IPS DF 6.9 (cell line): ENCODE data around the gene RAD51B.
A peak's percentile ranks its signal among the peaks of the same experiment; 100 is the strongest.

Experiments
- DNase-seq: peaks from one replicate; pipeline ENCODE4 v3.0.0-alpha.2; 2013; ENCODE audit warnings: low read depth, low spot score
- H3K27ac ChIP-seq: one replicate; pipeline ENCODE4 v1.5.1; 2013; ENCODE audit warnings: low read length, control low read depth
- H3K27me3 ChIP-seq: 2 replicates; pipeline ENCODE4 v1.6.1; 2013; ENCODE audit warnings: mild to moderate bottlenecking, low read length; ENCODE audit not compliant: control insufficient read depth, insufficient read depth
- H3K36me3 ChIP-seq: 2 replicates; pipeline ENCODE4 v1.6.1; 2013; ENCODE audit warnings: low read length; ENCODE audit not compliant: control insufficient read depth, insufficient read depth
- H3K4me1 ChIP-seq: 2 replicates; pipeline ENCODE4 v1.6.1; 2013; ENCODE audit warnings: low read length; ENCODE audit not compliant: control insufficient read depth, insufficient read depth
- H3K4me3 ChIP-seq: 2 replicates; pipeline ENCODE4 v1.5.1; 2013; ENCODE audit warnings: mild to moderate bottlenecking, low read length
- H3K9me3 ChIP-seq: 2 replicates; pipeline ENCODE4 v1.6.1; 2013; ENCODE audit warnings: low read length, inconsistent platforms; ENCODE audit not compliant: control insufficient read depth, insufficient read depth
- WGBS: extraction: QIAGEN DNeasy Blood & Tissue Kit; methylation state at CpG from one replicate; pipeline ENCODE4 v1.1.7; 2013; ENCODE audit warnings: mixed read lengths, missing lambda C conversion rate; ENCODE audit not compliant: insufficient read length, insufficient coverage; 5-methylcytosine and 5-hydroxymethylcytosine counted together

The RAD51B gene

GRCh38 chr14:68462683-68463082, 643.1 kb downstream of the RAD51B start:
- Histone ChIP-seq H3K27ac (no peak overlapping the region), H3K4me3 (no peak overlapping the region), H3K27me3 (no peaks in the 10 kb centered on the region), H3K9me3 (no peaks in the 10 kb centered on the region), H3K36me3 (no peaks in the 10 kb centered on the region), H3K4me1 (peaks cover 8% of the 10 kb centered on the region; the same call in 1 of the 2 replicates)
- no peak for DNase-seq
- WGBS = no CpG with 5 or more reads among the region's 1 CpG

GRCh38 chr14:68463299-68463698, 643.7 kb downstream of the RAD51B start:
- no peaks in the 10 kb centered on the region for H3K36me3 ChIP-seq

GRCh38 chr14:68463705-68464374, 644.3 kb downstream of the RAD51B start:
- H3K4me3 ChIP-seq = no peak overlapping the region
- H3K27ac ChIP-seq = no peak overlapping the region
- H3K27me3 ChIP-seq = no peaks in the 10 kb centered on the region
- peaks cover 6% of the 10 kb centered on the region; the same call in 1 of the 2 replicates for H3K4me1 ChIP-seq
- H3K9me3 ChIP-seq = no peaks in the 10 kb centered on the region
- H3K36me3 ChIP-seq = no peaks in the 10 kb centered on the region
- no peak for DNase-seq

More at GRCh38 chr14:68463299-68463698, 643.7 kb downstream of the RAD51B start:
- Histone ChIP-seq H3K4me1 (peaks cover 8% of the 10 kb centered on the region; the same call in 1 of the 2 replicates), H3K27ac (no peak overlapping the region), H3K4me3 (no peak overlapping the region), H3K9me3 (no peaks in the 10 kb centered on the region), H3K27me3 (no peaks in the 10 kb centered on the region)
- no peak for DNase-seq

GRCh38 chr14:68464711-68465110, 645.1 kb downstream of the RAD51B start:
- no peak overlapping the region for H3K27ac ChIP-seq
- no peaks in the 10 kb centered on the region for H3K27me3 ChIP-seq
- peaks cover 5% of the 10 kb centered on the region; the same call in 1 of the 2 replicates for H3K4me1 ChIP-seq
- H3K4me3 ChIP-seq = no peak overlapping the region
- H3K36me3 ChIP-seq = no peaks in the 10 kb centered on the region
- no peaks in the 10 kb centered on the region for H3K9me3 ChIP-seq
- DNase-seq = no peak
- WGBS = no CpG with 5 or more reads among the region's 2 CpGs

GRCh38 chr14:68466491-68466977, 647.0 kb downstream of the RAD51B start:
- Histone ChIP-seq H3K27ac (no peak overlapping the region), H3K4me1 (peaks cover 12% of the 10 kb centered on the region), H3K4me3 (no peak overlapping the region)

GRCh38 chr14:68467425-68467824, 647.8 kb downstream of the RAD51B start:
- no peak overlapping the region for H3K27ac ChIP-seq
- DNase-seq = no peak
- WGBS = no CpG with 5 or more reads among the region's 4 CpGs
- no peaks in the 10 kb centered on the region for H3K36me3 ChIP-seq
- H3K27me3 ChIP-seq = no peaks in the 10 kb centered on the region
- H3K4me3 ChIP-seq = no peak overlapping the region
- H3K9me3 ChIP-seq = no peaks in the 10 kb centered on the region
- peaks cover 16% of the 10 kb centered on the region for H3K4me1 ChIP-seq

More at GRCh38 chr14:68466491-68466977, 647.0 kb downstream of the RAD51B start:
- WGBS = no CpG with 5 or more reads among the region's 3 CpGs
- H3K27me3 ChIP-seq = no peaks in the 10 kb centered on the region
- no peaks in the 10 kb centered on the region for H3K36me3 ChIP-seq
- no peaks in the 10 kb centered on the region for H3K9me3 ChIP-seq
- no peak for DNase-seq

- H3K9me3 ChIP-seq = no peaks in the 10 kb centered on the region
- H3K4me3 ChIP-seq = no peak overlapping the region
- no peak overlapping the region for H3K27ac ChIP-seq
- no peaks in the 10 kb centered on the region for H3K27me3 ChIP-seq
- peaks cover 18% of the 10 kb centered on the region for H3K4me1 ChIP-seq
- H3K36me3 ChIP-seq = no peaks in the 10 kb centered on the region
- no peak for DNase-seq
- whole genome bisulfite sequencing = no CpG with 5 or more reads among the region's 5 CpGs
Measured at GRCh38 chr14:68468437-68469207, 649.0 kb downstream of the RAD51B start.

GRCh38 chr14:68469208-68469713, 649.7 kb downstream of the RAD51B start:
- Histone ChIP-seq H3K36me3 (no peaks in the 10 kb centered on the region), H3K27me3 (no peaks in the 10 kb centered on the region), H3K4me1 (peaks cover 18% of the 10 kb centered on the region), H3K4me3 (no peak overlapping the region), H3K27ac (no peak overlapping the region), H3K9me3 (no peaks in the 10 kb centered on the region)
- WGBS = no CpG with 5 or more reads among the region's 5 CpGs
- DNase-seq = no peak

- H3K9me3 ChIP-seq = no peaks in the 10 kb centered on the region
- no peaks in the 10 kb centered on the region for H3K36me3 ChIP-seq
- no peak overlapping the region for H3K27ac ChIP-seq
- H3K4me1 ChIP-seq = peaks cover 19% of the 10 kb centered on the region
- WGBS = no CpG with 5 or more reads among the region's 1 CpG
- no peaks in the 10 kb centered on the region for H3K27me3 ChIP-seq
- no peak for DNase-seq
- no peak overlapping the region for H3K4me3 ChIP-seq
Measured at GRCh38 chr14:68470361-68470760, 650.8 kb downstream of the RAD51B start.

GRCh38 chr14:68471029-68471963, 651.7 kb downstream of the RAD51B start:
- no peaks in the 10 kb centered on the region for H3K36me3 ChIP-seq
- no peak overlapping the region for H3K4me3 ChIP-seq
- no peaks in the 10 kb centered on the region for H3K9me3 ChIP-seq
- WGBS = no CpG with 5 or more reads among the region's 12 CpGs
- peak overlapping the region; percentile 82 for H3K27ac ChIP-seq
- H3K4me1 ChIP-seq = peaks cover 20% of the 10 kb centered on the region
- no peaks in the 10 kb centered on the region for H3K27me3 ChIP-seq
- DNase-seq = no peak
